IPS-NIHi7 (cell line): ENCODE data around the gene SLC27A5.
"Not testable (repeated sequence)": the region's sequence is repeated elsewhere in the genome, so short reads cannot be mapped to it uniquely, and the experiment has no call there.

Source experiments
- DNase-seq: peaks from one replicate; pipeline ENCODE4 v3.0.0; 2012; ENCODE audit warnings: mixed read lengths; ENCODE audit errors: extremely low spot score

The SLC27A5 gene

DNA sequence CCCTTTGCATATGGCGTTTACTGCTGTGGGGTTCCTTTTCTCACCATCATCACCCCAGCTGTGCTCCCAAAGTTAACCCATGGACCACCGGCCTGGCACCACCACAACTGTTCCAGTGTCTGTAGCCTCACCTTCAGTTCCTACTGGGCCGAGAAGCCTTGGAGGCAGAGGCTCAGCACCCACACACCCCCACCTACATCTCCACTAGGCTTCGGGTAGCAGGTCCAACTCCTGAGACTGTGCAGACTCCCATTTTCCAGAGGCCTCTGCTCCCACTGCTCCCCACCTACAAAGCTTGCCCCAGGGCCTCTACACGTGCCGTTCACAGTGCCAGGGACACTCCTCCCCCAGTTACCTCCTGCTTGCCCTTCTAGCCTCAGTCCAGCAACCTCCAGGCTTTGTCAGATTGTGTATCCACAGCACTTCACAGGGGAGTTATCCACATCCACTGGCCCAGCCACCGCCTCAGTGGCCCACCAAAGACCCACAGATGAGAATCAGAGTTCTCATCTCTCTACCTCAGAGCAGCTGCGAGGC lies 14.1 kb downstream of the SLC27A5 start:
- no peak for DNase-seq

GRCh38 chr19:58492265-58492664 lies 19.5 kb downstream of the SLC27A5 start:
- no peak for DNase-seq

DNA sequence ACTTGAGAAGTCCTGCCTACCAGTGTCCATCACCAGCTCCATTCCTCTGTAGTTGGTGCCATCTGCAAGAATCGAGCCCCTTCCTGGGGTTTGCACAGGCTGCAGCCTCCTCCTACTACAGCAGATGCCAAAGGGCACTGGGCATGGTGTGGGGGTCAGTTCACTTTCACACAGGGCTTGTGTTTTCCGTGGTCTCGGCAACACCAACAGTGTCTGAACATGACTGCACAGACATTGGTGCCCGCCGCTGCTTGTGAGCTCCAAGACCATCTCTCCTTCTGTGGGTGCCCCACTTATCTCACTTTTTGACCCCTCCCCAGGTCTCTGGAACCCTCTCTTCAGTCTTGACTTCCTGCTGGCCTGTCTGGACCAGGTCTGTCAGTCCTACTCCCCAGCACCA lies 20.4 kb downstream of the SLC27A5 start:
- no peak for DNase-seq

DNA sequence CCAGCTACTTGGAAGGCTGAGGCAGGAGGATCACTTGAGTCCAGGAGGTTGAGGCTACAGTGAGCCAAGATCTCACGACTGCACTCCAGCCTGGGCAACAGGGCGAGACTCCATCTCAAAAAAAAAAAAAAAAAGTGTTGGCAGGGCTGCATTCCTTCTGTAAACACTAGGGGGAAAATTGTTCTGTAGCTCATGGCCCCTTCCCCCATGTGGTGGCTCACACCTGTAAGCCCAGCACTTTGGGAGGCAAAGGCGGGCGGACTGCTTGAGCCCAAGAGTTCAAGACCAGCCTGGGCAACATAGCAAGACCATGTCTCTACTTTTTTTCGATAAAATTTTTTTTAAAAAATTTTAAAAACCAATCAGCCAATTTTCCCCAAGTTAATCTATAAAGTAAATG lies 27.4 kb downstream of the SLC27A5 start:
- not testable (repeated sequence) for DNase-seq

GRCh38 chr19:58483776-58484175 lies 28.0 kb downstream of the SLC27A5 start:
- no peak for DNase-seq

GRCh38 chr19:58482372-58482771 lies 29.4 kb downstream of the SLC27A5 start:
- no peak for DNase-seq

DNA sequence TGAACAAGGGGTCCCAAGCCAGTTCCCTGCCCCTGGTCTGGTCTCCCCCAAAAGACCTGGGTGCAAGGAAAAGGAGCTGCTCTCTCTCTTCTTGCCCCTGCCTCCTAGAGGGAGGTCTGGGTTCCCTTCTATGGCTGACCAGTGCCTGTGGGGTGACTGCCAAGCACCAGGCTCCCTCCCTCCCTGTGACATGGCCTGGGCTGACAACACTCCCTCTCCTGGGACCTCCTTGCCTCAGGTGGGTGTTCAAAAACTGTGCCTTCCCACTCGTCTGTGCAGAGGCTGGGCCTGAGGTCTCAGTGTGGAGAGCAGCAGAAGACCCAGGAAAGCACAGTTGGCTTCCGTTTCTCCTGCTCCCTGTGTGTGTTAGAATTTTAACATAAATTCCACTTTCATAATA lies 31.0 kb downstream of the SLC27A5 start:
- no peak for DNase-seq

- no peak for DNase-seq
Observed at GRCh38 chr19:58480481-58480830, 31.3 kb downstream of the SLC27A5 start.

DNA sequence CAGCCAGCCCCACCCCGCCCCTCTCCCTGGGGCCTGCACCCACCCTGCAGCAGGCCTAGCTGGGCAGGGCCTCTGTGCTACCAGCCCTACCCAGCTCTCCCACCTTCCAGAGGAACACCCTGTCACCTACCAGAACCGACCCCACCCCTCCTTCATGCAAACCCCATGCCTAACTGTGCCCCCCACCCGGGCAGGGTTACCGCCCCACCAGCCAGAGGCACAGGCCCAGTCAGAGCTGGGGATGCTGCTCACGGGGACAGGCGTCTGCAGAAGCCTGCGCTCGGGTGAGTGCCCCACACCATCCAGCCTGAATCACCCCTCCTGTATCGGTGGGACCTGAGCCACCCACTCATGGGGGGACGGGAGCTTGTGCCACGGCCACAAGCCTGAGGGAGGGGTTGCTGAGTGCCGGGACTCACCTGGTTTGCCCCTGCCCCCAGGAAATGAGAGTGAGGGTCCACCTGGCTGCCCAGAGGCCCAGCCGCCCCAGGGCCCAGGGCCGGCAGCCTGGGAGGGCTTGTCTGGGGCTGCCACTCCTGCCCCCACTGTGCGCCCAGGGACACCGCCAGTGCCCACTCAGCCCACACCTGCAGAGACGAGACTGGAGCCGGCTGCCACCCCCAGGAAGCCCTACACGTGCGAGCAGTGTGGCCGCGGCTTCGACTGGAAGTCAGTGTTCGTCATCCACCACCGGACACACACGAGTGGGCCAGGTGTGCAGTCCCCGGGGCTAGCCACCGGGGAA lies 31.9 kb downstream of the SLC27A5 start:
- DNase-seq: no peak

- DNase-seq: no peak
Observed at GRCh38 chr19:58479303-58479702, 32.5 kb downstream of the SLC27A5 start.

- DNase-seq: no peak
Observed at GRCh38 chr19:58477871-58478270, 33.9 kb downstream of the SLC27A5 start.

DNA sequence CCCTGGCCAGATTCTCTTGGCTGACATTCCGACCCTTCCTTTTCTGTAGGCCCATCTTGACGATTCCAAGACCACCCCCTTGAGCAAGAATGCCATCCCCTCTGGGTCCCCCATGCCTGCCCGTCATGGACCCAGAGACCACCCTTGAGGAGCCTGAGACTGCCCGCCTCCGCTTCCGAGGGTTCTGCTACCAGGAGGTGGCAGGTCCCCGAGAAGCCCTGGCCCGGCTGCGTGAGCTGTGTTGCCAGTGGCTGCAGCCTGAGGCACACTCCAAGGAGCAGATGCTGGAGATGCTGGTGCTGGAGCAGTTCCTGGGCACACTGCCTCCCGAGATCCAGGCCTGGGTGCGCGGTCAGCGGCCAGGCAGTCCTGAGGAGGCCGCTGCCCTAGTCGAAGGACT lies 34.7 kb downstream of the SLC27A5 start:
- DNase-seq: no peak

GRCh38 chr19:58476498-58477015 lies 35.2 kb downstream of the SLC27A5 start:
- DNase-seq: peak; percentile 28

GRCh38 chr19:58475714-58476497 lies 35.9 kb downstream of the SLC27A5 start, which contains the start of gene ZNF446:
Gene ZNF446, plus strand, starts transcription at chr19:58476352. Its CDS starts 867 bp downstream, at chr19:58477219.
- peak; percentile 97 for DNase-seq

DNA sequence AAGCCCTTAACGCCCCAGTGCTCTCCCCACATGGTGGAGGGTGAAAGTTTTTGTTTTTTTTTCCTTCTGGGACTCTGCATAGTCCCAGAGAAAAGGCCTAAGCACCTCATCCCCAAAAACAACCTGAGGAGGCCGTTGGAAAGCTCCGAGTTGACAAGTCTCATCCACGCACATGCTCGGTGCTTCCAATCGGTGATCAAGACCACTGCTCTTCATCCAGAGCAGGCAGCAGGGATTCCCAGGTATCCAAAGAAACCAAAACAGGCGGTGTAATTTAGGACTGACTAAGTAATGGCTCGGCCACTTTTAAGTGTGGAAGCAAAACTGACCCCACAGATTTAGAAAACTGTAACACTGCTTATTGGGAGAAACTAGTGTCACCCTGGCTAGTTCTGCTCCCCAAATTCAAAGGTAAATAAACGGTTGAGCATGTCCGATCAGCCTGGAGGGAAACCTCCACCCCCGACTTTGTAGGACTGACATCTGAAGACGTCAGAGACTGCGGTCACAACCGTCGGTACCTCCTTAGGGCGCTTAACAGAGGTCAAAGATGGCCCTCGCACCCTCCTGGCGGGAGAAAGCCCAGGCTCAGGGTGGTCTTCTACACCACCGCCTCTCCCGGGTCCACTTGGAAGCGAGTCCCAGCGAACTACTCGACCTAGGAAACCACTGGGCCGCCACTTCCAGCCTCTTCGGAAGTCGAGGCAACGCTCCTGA lies 36.6 kb downstream of the SLC27A5 start:
- DNase-seq: no peak

- DNase-seq: no peak
Observed at GRCh38 chr19:58474291-58474996, 37.3 kb downstream of the SLC27A5 start.

DNA sequence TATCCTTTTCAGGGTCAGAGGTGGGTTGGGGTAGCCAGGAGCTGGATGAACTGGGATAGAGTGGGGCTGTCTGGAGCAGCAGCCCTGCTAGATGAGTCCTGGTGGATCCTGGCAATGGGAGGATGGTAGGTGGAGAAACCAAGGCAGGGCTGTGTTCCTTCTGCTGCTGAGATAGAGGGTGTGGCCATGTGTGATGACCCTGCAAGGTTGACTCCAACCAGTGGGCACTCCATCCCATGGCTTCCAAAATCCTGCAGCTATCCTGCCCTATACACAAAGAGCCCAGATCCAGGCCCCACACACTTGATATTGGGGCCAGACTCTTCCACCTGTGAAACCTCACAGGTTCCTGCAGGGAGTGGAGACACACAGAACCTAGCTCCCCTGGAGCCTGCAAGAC lies 38.0 kb downstream of the SLC27A5 start:
- DNase-seq: no peak

DNA sequence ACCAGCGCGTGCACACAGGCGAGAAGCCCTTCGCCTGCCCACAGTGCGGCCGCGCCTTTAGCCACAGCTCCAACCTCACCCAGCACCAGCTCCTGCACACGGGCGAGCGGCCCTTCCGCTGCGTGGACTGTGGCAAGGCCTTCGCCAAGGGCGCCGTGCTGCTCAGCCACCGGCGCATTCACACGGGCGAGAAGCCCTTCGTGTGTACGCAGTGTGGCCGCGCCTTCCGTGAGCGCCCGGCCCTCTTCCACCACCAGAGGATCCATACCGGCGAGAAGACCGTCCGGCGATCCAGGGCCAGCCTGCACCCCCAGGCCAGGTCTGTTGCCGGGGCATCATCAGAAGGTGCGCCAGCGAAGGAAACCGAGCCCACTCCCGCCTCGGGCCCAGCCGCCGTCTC lies 40.1 kb downstream of the SLC27A5 start:
- DNase-seq: no peak

DNA sequence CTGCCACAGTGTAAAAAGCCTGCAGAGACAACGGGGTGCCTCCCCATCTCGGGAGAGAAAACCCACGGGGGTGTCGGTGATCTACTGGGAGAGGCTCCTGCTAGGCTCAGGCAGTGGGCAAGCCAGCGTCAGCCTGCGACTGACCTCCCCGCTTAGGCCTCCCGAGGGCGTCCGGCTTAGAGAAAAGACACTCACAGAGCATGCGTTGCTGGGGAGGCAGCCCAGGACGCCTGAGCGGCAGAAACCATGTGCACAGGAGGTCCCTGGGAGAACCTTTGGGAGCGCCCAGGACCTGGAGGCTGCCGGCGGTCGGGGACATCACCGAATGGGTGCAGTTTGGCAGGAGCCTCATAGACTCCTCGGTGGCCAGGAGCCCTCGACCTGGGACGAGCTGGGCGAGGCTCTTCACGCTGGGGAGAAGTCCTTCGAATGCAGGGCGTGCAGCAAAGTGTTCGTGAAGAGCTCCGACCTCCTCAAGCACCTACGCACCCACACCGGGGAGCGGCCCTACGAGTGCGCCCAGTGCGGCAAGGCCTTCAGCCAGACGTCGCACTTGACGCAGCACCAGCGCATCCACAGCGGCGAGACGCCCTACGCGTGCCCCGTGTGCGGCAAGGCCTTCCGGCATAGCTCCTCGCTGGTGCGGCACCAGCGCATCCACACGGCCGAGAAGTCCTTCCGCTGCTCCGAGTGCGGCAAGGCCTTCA lies 40.8 kb downstream of the SLC27A5 start:
- DNase-seq: not testable (repeated sequence)

GRCh38 chr19:58469241-58470013 lies 42.4 kb downstream of the SLC27A5 start:
- no peak for DNase-seq
